Brain microvascular endothelial cell (primary cell): ENCODE data around the gene CIART.
A peak's percentile ranks its signal among the peaks of the same experiment; 100 is the strongest.

Experiments
- DNase-seq: peaks from one replicate; pipeline ENCODE4 v3.0.0-alpha.2; 2020
- H3K27ac ChIP-seq: fragments of 250-450 bp; sonication (Bioruptor Pico); 2 replicates; pipeline ENCODE4 v1.5.1; 2020; ENCODE audit warnings: mild to moderate bottlenecking, moderate library complexity
- H3K27me3 ChIP-seq: fragments of 250-450 bp; sonication (Bioruptor Pico); replicated peaks from 2 replicates; pipeline ENCODE4 v1.5.1; 2020; ENCODE audit warnings: mild to moderate bottlenecking
- H3K36me3 ChIP-seq: fragments of 250-450 bp; sonication (Bioruptor Pico); replicated peaks from 2 replicates; pipeline ENCODE4 v1.5.1; 2020; ENCODE audit warnings: mild to moderate bottlenecking
- H3K4me3 ChIP-seq: 2 replicates; pipeline ENCODE4 v1.5.1; 2011; ENCODE audit warnings: low read depth, mild to moderate bottlenecking, control low read depth, low read length, moderate library complexity
- CTCF ChIP-seq: IDR thresholded peaks from 2 replicates; pipeline ENCODE4 v1.5.1; 2011; ENCODE audit warnings: low read depth, mild to moderate bottlenecking, moderate library complexity, low read length, control low read depth, inconsistent platforms; ENCODE audit errors: missing control alignments
- in situ Hi-C: cut with HindIII; loops from 2 replicates; pipeline ENCODE4 v1.10.0; 2017; ENCODE audit warnings: low sequenced_read_pairs, low pct_ligation_motif_present

CIART gene

GRCh38 chr1:150268340-150268704 is 14.0 kb upstream of the CIART start:
- Histone ChIP-seq H3K4me3 (peak overlapping the region; percentile 89), H3K27me3 (no peaks in the 10 kb centered on the region), H3K36me3 (peaks cover 20% of the 10 kb centered on the region), H3K27ac (peak overlapping the region; percentile 77)
- no peak for TF ChIP-seq CTCF
- no peak for DNase-seq
- in situ Hi-C loops: no loop called here

GRCh38 chr1:150268705-150269403 is 13.5 kb upstream of the CIART start, which contains the start of gene APH1A:
Gene APH1A (minus strand): TSS chr1:150269016. CDS start chr1:150268810, 206 bp downstream.
- no peak for TF ChIP-seq CTCF
- in situ Hi-C loops: no loop called here
- Histone ChIP-seq H3K27ac (peak within 1 kb of the TSS; percentile 77), H3K27me3 (no peaks in the 10 kb centered on the region), H3K36me3 (peaks cover 20% of the 10 kb centered on the region), H3K4me3 (peak within 1 kb of the TSS; percentile 89)
- peak; percentile 97 for DNase-seq

- in situ Hi-C loops: no loop called here
- DNase-seq: no peak
- peak overlapping the region; percentile 77 for H3K27ac ChIP-seq
- H3K27me3 ChIP-seq: no peaks in the 10 kb centered on the region
- H3K4me3 ChIP-seq: peak overlapping the region; percentile 89
- peaks cover 18% of the 10 kb centered on the region for H3K36me3 ChIP-seq
- no peak for TF ChIP-seq CTCF
Observed at GRCh38 chr1:150269451-150269850, 12.9 kb upstream of the CIART start.

- TF ChIP-seq CTCF: no peak
- DNase-seq: no peak
- in situ Hi-C loops: no loop called here
- H3K4me3 ChIP-seq: no peak overlapping the region
- H3K27me3 ChIP-seq: no peaks in the 10 kb centered on the region
- H3K27ac ChIP-seq: no peak overlapping the region
- peaks cover 6% of the 10 kb centered on the region for H3K36me3 ChIP-seq
Observed at GRCh38 chr1:150271291-150271959, 10.9 kb upstream of the CIART start.

GRCh38 chr1:150273311-150273710 is 9.0 kb upstream of the CIART start:
- in situ Hi-C loops: no loop called here
- no peak for TF ChIP-seq CTCF
- no peak for DNase-seq
- no peaks in the 10 kb centered on the region for H3K27me3 ChIP-seq
- H3K4me3 ChIP-seq: peak overlapping the region; percentile 46
- H3K27ac ChIP-seq: peak overlapping the region; percentile 5
- H3K36me3 ChIP-seq: no peaks in the 10 kb centered on the region
